H1 (cell line): ENCODE data around the gene GTPBP1. TPM values are rescaled to one million over a fixed set of nuclear protein-coding genes. Genes with fewer than 3 reads are reported as not detected.

Experiments
- CTCF ChIA-PET: fragments of 300-600 bp; sonication (Branson Sonifier 250); formaldehyde crosslinking; loops from one replicate; lab custom pipeline; 2021; ENCODE audit not compliant: partially characterized antibody; lab: Charles Lee
- POLR2A ChIA-PET: fragments of 300-600 bp; sonication (Branson Sonifier 250); formaldehyde crosslinking; loops from one replicate; lab custom pipeline; 2021; ENCODE audit warnings: inconsistent platforms; ENCODE audit not compliant: partially characterized antibody; lab: Charles Lee
- DNase-seq, 2 experiments: peaks; one replicate each; pipeline versions ENCODE4 v3.0.0 to v3.0.0-alpha.2; 2010 to 2022; ENCODE audit warnings: low spot score in 2 of 2, low read depth in 1 of 2, mixed read lengths in 1 of 2
- FAIRE-seq: peaks from 2 replicates; lab custom pipeline; 2011; peaks lifted over from hg19 to GRCh38; lab: Jason Lieb, UNC
- H2AFZ ChIP-seq: 2 replicates; pipeline ENCODE4 v1.8.1; 2012; ENCODE audit warnings: low read length, inconsistent platforms
- H2AK5ac ChIP-seq: 2 replicates; pipeline ENCODE4 v1.6.1; 2013; ENCODE audit warnings: low read depth, low read length
- H2BK120ac ChIP-seq: replicated peaks from 2 replicates; pipeline ENCODE3; 2013; ENCODE audit warnings: low read depth, low read length, inconsistent platforms
- H2BK12ac ChIP-seq: 2 replicates; pipeline ENCODE4 v1.6.1; 2013; ENCODE audit warnings: low read depth, low read length
- H2BK15ac ChIP-seq: 2 replicates; pipeline ENCODE4 v1.6.1; 2013; ENCODE audit warnings: low read length
- H2BK20ac ChIP-seq: 2 replicates; pipeline ENCODE4 v1.6.1; 2013; ENCODE audit warnings: low read length
- H2BK5ac ChIP-seq: 2 replicates; pipeline ENCODE4 v1.6.1; 2013; ENCODE audit warnings: low read depth, low read length
- H3K14ac ChIP-seq: 2 replicates; pipeline ENCODE4 v1.6.1; 2013; ENCODE audit warnings: inconsistent platforms; ENCODE audit not compliant: insufficient read length
- H3K18ac ChIP-seq: 2 replicates; pipeline ENCODE4 v1.6.1; 2013; ENCODE audit warnings: low read length; ENCODE audit errors: extremely low read depth
- H3K23ac ChIP-seq: 2 replicates; pipeline ENCODE4 v1.6.1; 2013; ENCODE audit warnings: inconsistent platforms; ENCODE audit not compliant: insufficient read length
- H3K23me2 ChIP-seq: 2 replicates; pipeline ENCODE4 v1.6.1; 2013; ENCODE audit warnings: low read depth, low read length
- H3K27ac ChIP-seq: 2 replicates; pipeline ENCODE4 v1.6.1; 2011; ENCODE audit warnings: low read depth, low read length, inconsistent platforms
- H3K27me3 ChIP-seq, 4 experiments: replicated peaks in 1 of 4; 1 replicate in 1 of 4; 2 replicates in 3 of 4; pipeline versions ENCODE4 v1.6.1 to v1.8.1; 2011 to 2013; ENCODE audit warnings: low read length in 3 of 4, mild to moderate bottlenecking in 3 of 4, inconsistent platforms in 2 of 4, mixed read lengths in 2 of 4, moderate library complexity in 1 of 4; ENCODE audit not compliant: control insufficient read depth in 3 of 4, insufficient read depth in 3 of 4; ENCODE audit errors: extremely low read depth in 1 of 4
- H3K36me3 ChIP-seq, 4 experiments: 2 replicates each; pipeline versions ENCODE4 v1.6.1 to v1.8.1; 2011 to 2013; ENCODE audit warnings: mild to moderate bottlenecking in 4 of 4, low read length in 3 of 4, moderate library complexity in 2 of 4, control low read depth in 1 of 4, inconsistent platforms in 1 of 4; ENCODE audit not compliant: insufficient read depth in 4 of 4, control insufficient read depth in 2 of 4
- H3K4ac ChIP-seq: replicated peaks from 2 replicates; pipeline ENCODE3; 2013; ENCODE audit warnings: low read length, low read depth, mixed read lengths, inconsistent platforms; ENCODE audit not compliant: insufficient read length
- H3K4me1 ChIP-seq, 4 experiments: replicated peaks in 1 of 4; 1 replicate in 1 of 4; 2 replicates in 3 of 4; pipeline versions ENCODE4 v1.6.1 to v1.8.1; 2011 to 2013; ENCODE audit warnings: low read length in 3 of 4, inconsistent platforms in 2 of 4, mixed read lengths in 1 of 4; ENCODE audit not compliant: insufficient read depth in 4 of 4, control insufficient read depth in 3 of 4
- H3K4me2 ChIP-seq, 2 experiments: 2 replicates each; pipeline versions ENCODE4 v1.6.1 to v1.8.1; 2011 to 2013; ENCODE audit warnings: low read depth in 2 of 2, low read length in 2 of 2, control low read depth in 1 of 2, inconsistent platforms in 1 of 2, mild to moderate bottlenecking in 1 of 2; ENCODE audit not compliant: insufficient read depth in 1 of 2
- H3K4me3 ChIP-seq, 4 experiments: fragments of 200-600, 300-600 bp in 1 of 4; sonication (generic), shearing (Covaris generic), sonication (Bioruptor Twin) in 1 of 4; 2 replicates each; pipeline versions ENCODE4 v1.5.1 to v1.8.1; 2011 to 2016; ENCODE audit warnings: low read length in 4 of 4, low read depth in 3 of 4, control low read depth in 2 of 4, inconsistent platforms in 2 of 4, mild to moderate bottlenecking in 2 of 4, mixed read lengths in 1 of 4, moderate library complexity in 1 of 4; ENCODE audit not compliant: insufficient read depth in 2 of 4; ENCODE audit errors: extremely low read depth in 1 of 4
- H3K56ac ChIP-seq: replicated peaks from 2 replicates; pipeline ENCODE3; 2013; ENCODE audit warnings: low read depth, mild to moderate bottlenecking, mixed read lengths, low read length, inconsistent platforms; ENCODE audit not compliant: insufficient read length
- H3K79me1 ChIP-seq: 2 replicates; pipeline ENCODE4 v1.6.1; 2013; ENCODE audit warnings: low read depth, low read length, control low read depth
- H3K79me2 ChIP-seq, 2 experiments: 2 replicates each; pipeline versions ENCODE4 v1.6.1 to v1.8.1; 2012 to 2013; ENCODE audit warnings: low read length in 2 of 2, mild to moderate bottlenecking in 2 of 2, inconsistent platforms in 1 of 2; ENCODE audit not compliant: insufficient read depth in 2 of 2, control insufficient read depth in 1 of 2
- H3K9ac ChIP-seq, 4 experiments: replicated peaks in 1 of 4; 1 replicate in 1 of 4; 2 replicates in 3 of 4; pipeline versions ENCODE4 v1.6.1 to v1.8.1; 2011 to 2013; ENCODE audit warnings: low read depth in 3 of 4, low read length in 3 of 4, control low read depth in 2 of 4, mild to moderate bottlenecking in 2 of 4, moderate library complexity in 2 of 4, inconsistent platforms in 1 of 4; ENCODE audit errors: extremely low read depth in 1 of 4
- H3K9me3 ChIP-seq, 2 experiments: 2 replicates each; pipeline versions ENCODE4 v1.6.1 to v1.8.1; 2012 to 2013; ENCODE audit warnings: mild to moderate bottlenecking in 2 of 2, moderate library complexity in 2 of 2, control low read depth in 1 of 2, inconsistent platforms in 1 of 2, low read depth in 1 of 2, low read length in 1 of 2, mixed read lengths in 1 of 2; ENCODE audit not compliant: insufficient read depth in 2 of 2
- H4K20me1 ChIP-seq, 2 experiments: replicated peaks in 1 of 2; 2 replicates each; pipeline versions ENCODE3 to v1.8.1; 2011 to 2013; ENCODE audit warnings: inconsistent platforms in 2 of 2, low read length in 2 of 2, mild to moderate bottlenecking in 1 of 2; ENCODE audit not compliant: insufficient read depth in 2 of 2, control insufficient read depth in 1 of 2
- H4K5ac ChIP-seq: 2 replicates; pipeline ENCODE4 v1.6.1; 2013; ENCODE audit warnings: low read length, low read depth, mixed read lengths, inconsistent platforms; ENCODE audit not compliant: insufficient read length
- H4K8ac ChIP-seq: 2 replicates; pipeline ENCODE4 v1.8.0; 2013; ENCODE audit warnings: mild to moderate bottlenecking, moderate library complexity, low read length, inconsistent platforms; ENCODE audit not compliant: insufficient read depth; ENCODE audit errors: extremely low read depth
- H4K91ac ChIP-seq: replicated peaks from 2 replicates; pipeline ENCODE3; 2013; ENCODE audit warnings: low read length, mixed read lengths, inconsistent platforms; ENCODE audit not compliant: insufficient read length
- KDM5A ChIP-seq: fragments of 200-600 bp; IDR thresholded peaks from 2 replicates; pipeline ENCODE4 v1.7.1; 2012; ENCODE audit warnings: mild to moderate bottlenecking, low read length, inconsistent platforms, mixed read lengths
- POLR2AphosphoS5 ChIP-seq: IDR thresholded peaks from 2 replicates; pipeline ENCODE4 v1.6.1; 2011; ENCODE audit warnings: low read depth, low read length
- WGBS, 2 experiments: shearing (Covaris generic) in 1 of 2; methylation state at CpG; one replicate each; pipeline versions ENCODE4 v1.1.6 to v1.1.7; 2013 to 2015; ENCODE audit warnings: low lambda C conversion rate in 2 of 2, mixed read lengths in 2 of 2, inconsistent platforms in 1 of 2, low coverage in 1 of 2, missing lambda C conversion rate in 1 of 2; ENCODE audit not compliant: insufficient replicate concordance in 2 of 2, insufficient coverage in 1 of 2, insufficient read length in 1 of 2; ENCODE audit errors: extremely low coverage in 1 of 2, missing lambda C conversion rate in 1 of 2; 5-methylcytosine and 5-hydroxymethylcytosine counted together
- polyA plus RNA-seq, 7 experiments: library from polyadenylated mRNA; depleted of rRNA in 3 of 7; stranded (reverse) in 5 of 7; unstranded in 2 of 7; fragments of >200 nt in 5 of 7; fragments of 200-250 nt in 2 of 7; gene quantifications; 1 replicate in 5 of 7; 2 replicates in 1 of 7; 4 replicates in 1 of 7; pipeline versions ENCODE4 v1.2.1 to v1.2.3, GENCODE V29; 2011 to 2013; ENCODE audit warnings: missing spikeins in 2 of 7, mixed read lengths in 2 of 7
- total RNA-seq: library from RNA; stranded (reverse); fragmentation: NEBNext Ultra II Directional; extraction: Animal tissue kit (Norgen Biotek cat#: 25700); gene quantifications from 2 replicates; pipeline ENCODE4 v1.2.1, GENCODE V29; 2021

The GTPBP1 gene
- total and polyA plus RNA-seq, 2 of the 8 experiments (the other 6 are each of a cell fraction or from before 2014, with no cell fraction given) = 53.1 to 91.8 TPM

DNA sequence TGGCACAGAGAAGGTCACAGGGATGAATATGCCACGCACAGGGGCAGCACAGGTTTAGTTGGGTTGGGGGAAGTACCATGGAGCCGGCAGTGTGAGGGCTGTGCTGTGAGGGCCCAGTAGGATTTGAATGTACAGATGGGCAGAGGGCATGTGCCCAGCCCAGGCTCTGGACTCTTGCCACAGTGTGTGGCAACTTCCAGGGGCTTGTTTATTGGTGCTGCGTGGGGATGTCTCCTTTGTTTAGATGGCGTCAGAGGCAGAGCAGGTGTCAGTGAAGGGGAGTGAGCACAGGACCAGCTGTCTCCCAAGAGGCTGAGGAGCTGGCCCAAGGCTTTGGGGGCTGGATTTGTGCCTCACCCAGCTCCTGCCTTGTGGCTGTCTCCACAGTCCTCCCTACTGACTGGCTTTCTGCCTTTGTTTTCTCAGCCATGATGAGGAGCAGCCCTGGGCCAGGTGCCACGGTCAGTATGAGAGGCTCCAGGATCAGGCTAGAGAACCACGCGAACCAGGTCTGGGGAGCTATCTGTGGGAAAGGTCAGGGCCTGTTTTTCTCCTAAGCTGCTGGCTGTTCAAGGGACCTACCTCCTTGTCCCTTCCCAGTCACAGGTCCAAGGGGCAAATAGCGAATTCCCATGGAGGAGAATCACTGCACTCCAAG lies 28.1 kb downstream of the GTPBP1 start:
- Histone ChIP-seq H2AFZ (no peak overlapping the region), H3K23me2 (no peaks in the 10 kb centered on the region), H4K8ac (no peak overlapping the region), H4K20me1 (peaks cover 6 to 10% of the 10 kb centered on the region in 2 experiments), H3K4me1 (no peaks in the 10 kb centered on the region), H2BK5ac (no peak overlapping the region), H3K4me3 (no peak overlapping the region), H3K4me2 (no peak overlapping the region), H4K5ac (no peak overlapping the region), H3K23ac (no peak overlapping the region), H2BK20ac (no peak overlapping the region), H2BK12ac (no peak overlapping the region), H3K9ac (no peak overlapping the region), H3K79me1 (no peaks in the 10 kb centered on the region), H3K4ac (no peak overlapping the region), H2BK15ac (no peak overlapping the region), H3K27ac (no peak overlapping the region), H3K9me3 (no peaks in the 10 kb centered on the region), H3K79me2 (no peaks in the 10 kb centered on the region), H3K56ac (no peak overlapping the region), H2AK5ac (no peak overlapping the region), H4K91ac (no peak overlapping the region), H3K18ac (no peak overlapping the region), H2BK120ac (no peak overlapping the region), H3K27me3 (no peaks in the 10 kb centered on the region), H3K14ac (no peak overlapping the region), H3K36me3 (peaks cover 11 to 37% (median 31%) of the 10 kb centered on the region in 4 experiments; a peak in 7 of 8 replicates)
- ChIA-PET POLR2A (interaction anchor here (0.8 to 13.2 kb wide), 7 partner anchors 8 to 52 kb away, joined by 3 to 112 read pairs (median 4); partner anchors contain the start of genes GTPBP1 and TOMM22), CTCF (interaction anchor here (0.6 to 11.1 kb wide), 14 partner anchors 8 to 599 kb away, joined by 3 to 124 read pairs (median 4); partner anchors contain the start of genes DNAL4 and SUN2)
- WGBS, 2 experiments = 89% methylated on average over 8 of the region's 8 CpGs; no CpG with 5 or more reads in 1 of the 2 experiments
- TF ChIP-seq POLR2AphosphoS5 = 0 out of 2 replicates have a peak, but pooled peaks have one; percentile 28
- TF ChIP-seq KDM5A = no peak
- FAIRE-seq (no peak), DNase-seq (no peak)
